ENCODE data around the gene SCP2. TPM values are rescaled to one million over a fixed set of nuclear protein-coding genes. Genes with fewer than 3 reads are reported as not detected.

SCP2 gene
- polyA plus RNA-seq, 2 of the 4 experiments (the other 2 are of a cell fraction), result 79.0 to 124 TPM

DNA sequence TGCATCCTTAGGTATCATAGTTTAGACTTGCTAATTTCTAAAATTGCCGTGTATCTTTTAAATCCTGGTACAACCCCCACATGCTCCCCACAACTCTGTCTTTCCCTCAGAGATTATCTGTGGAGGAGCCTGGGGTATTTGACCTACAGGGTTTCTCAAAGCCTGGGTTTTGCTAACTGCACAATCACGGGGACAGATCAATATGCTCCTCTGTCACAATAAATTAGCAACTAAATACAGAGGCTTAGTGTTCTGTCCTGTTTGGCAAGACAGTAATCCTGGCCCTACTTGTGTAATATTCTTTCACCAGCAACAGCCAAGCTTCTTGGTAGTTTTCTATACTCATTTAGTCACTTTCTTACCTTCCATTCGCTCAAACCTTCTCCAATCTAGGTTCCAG is 14.1 kb upstream of the SCP2 start:
- ATAC-seq (no peak), FAIRE-seq (no peak), DNase-seq (ENCODE audit: low read depth in 1 of 2, low spot score in 1 of 2) (no peak)
- TF ChIP-seq MYC (IDR thresholded peaks at IDR 0.05; ENCODE audit: borderline replicate concordance, low read length), result no peak
- TF ChIP-seq CBX8 (IDR thresholded peaks at IDR 0.05), result no peak
- no peak for TF ChIP-seq CBX2 (IDR thresholded peaks at IDR 0.05; ENCODE audit: borderline replicate concordance, low read depth)
- TF ChIP-seq HMGXB4 (CRISPR knock-in tag; IDR thresholded peaks at IDR 0.05; ENCODE audit: borderline replicate concordance), result no peak
- TF ChIP-seq, protein P1, sequence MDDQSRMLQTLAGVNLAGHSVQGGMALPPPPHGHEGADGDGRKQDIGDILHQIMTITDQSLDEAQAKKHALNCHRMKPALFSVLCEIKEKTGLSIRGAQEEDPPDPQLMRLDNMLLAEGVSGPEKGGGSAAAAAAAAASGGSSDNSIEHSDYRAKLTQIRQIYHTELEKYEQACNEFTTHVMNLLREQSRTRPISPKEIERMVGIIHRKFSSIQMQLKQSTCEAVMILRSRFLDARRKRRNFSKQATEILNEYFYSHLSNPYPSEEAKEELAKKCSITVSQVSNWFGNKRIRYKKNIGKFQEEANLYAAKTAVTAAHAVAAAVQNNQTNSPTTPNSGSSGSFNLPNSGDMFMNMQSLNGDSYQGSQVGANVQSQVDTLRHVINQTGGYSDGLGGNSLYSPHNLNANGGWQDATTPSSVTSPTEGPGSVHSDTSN (IDR thresholded peaks at IDR 0.05), result no peak
- TF ChIP-seq GATA3 (IDR thresholded peaks at IDR 0.05; ENCODE audit: borderline replicate concordance), result no peak
- TF ChIP-seq HOXB5 (CRISPR knock-in tag; IDR thresholded peaks at IDR 0.05), result no peak
- TF ChIP-seq RFX5 (IDR thresholded peaks at IDR 0.05), result no peak
- Histone ChIP-seq H3K4me2 (no peak overlapping the region), H3K27ac (no peak overlapping the region), H3K4me3 (no peak overlapping the region), H3K9me3 (no peaks in the 10 kb centered on the region), H3K4me1 (no peaks in the 10 kb centered on the region)
- ChIA-PET POLR2A (no interaction called here), CTCF (interaction anchor here (0.8 kb wide), 1 partner anchor 9 kb away, joined by 4 read pairs; the partner anchor contains the start of gene ECHDC2)
- 88% methylated on average over 3 of the region's 3 CpGs for WGBS (ENCODE audit: missing lambda C conversion rate)

GRCh38 chr1:52913537-52913936 is 13.5 kb upstream of the SCP2 start:
- H3K4me1 ChIP-seq, result no peaks in the 10 kb centered on the region
- no peak overlapping the region for H3K4me3 ChIP-seq
- H3K4me2 ChIP-seq, result no peak overlapping the region
- no peaks in the 10 kb centered on the region for H3K9me3 ChIP-seq
- POLR2A ChIA-PET, result no interaction called here
- 60% methylated on average over 8 of the region's 8 CpGs for WGBS (ENCODE audit: missing lambda C conversion rate)
- no peak for FAIRE-seq
- CTCF ChIA-PET, result no interaction called here
- H3K27ac ChIP-seq, result no peak overlapping the region
- ATAC-seq, result peak; percentile 53 to 66; a peak in 4 of 6 replicates
- no peak for DNase-seq (ENCODE audit: low read depth in 1 of 2, low spot score in 1 of 2)
- TF ChIP-seq MAZ (IDR thresholded peaks at IDR 0.05; ENCODE audit: borderline replicate concordance, low read depth, low read length) (no peak), TFCP2L1 (CRISPR knock-in tag; IDR thresholded peaks at IDR 0.05) (no peak), RAD21 (conservative IDR thresholded peaks at IDR 0.05 in 1 of 2, IDR thresholded peaks at IDR 0.05 in 1 of 2) (0 out of 5 replicates have a peak, but pooled peaks of 1 of the 2 experiments have one; percentile 6), RNF2 (IDR thresholded peaks at IDR 0.05; ENCODE audit: borderline replicate concordance, low read depth) (no peak), ELK1 (IDR thresholded peaks at IDR 0.05; ENCODE audit: low read depth, low read length) (no peak), POLR2AphosphoS2 (conservative IDR thresholded peaks at IDR 0.05; ENCODE audit: low read length) (no peak), PHF8 (IDR thresholded peaks at IDR 0.05; ENCODE audit: borderline replicate concordance, low read depth) (no peak)

DNA sequence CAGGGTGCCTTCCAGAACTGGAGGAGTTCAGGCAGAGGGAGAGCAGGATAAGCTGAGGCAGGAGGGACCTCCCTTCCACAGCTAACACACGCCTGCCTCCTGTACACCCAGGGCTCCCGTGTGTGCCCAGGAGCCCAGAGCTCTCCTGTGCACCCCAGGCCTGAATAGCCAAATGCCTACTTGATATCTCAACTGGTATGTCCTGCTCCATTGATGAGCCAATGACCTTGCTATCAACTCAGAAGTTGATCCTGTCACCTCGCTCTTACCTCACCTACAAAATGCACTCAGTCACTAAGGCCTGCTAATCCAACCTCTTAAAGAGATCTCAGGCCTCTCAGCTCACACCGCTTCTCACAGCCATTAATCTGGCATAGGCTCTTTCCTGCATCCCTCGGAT is 12.6 kb upstream of the SCP2 start:
- ChIA-PET CTCF (interaction anchor here (1.3 kb wide), 1 partner anchor 9 kb away, joined by 3 read pairs; no protein-coding TSS in a partner anchor), POLR2A (no interaction called here)
- no peak for FAIRE-seq
- ATAC-seq, result no peak
- WGBS (ENCODE audit: missing lambda C conversion rate), result 90% methylated on average over 5 of the region's 5 CpGs
- TF ChIP-seq KDM5A (IDR thresholded peaks at IDR 0.05) (no peak), CBX8 (IDR thresholded peaks at IDR 0.05) (no peak), NR3C1 (IDR thresholded peaks at IDR 0.05) (no peak), HES2 (IDR thresholded peaks at IDR 0.05) (no peak), HOXB13 (CRISPR knock-in tag; IDR thresholded peaks at IDR 0.05; ENCODE audit: low read depth) (no peak), ZFP36 (IDR thresholded peaks at IDR 0.05; ENCODE audit: borderline replicate concordance, partially characterized antibody) (no peak), RARB (CRISPR knock-in tag; IDR thresholded peaks at IDR 0.05) (no peak), HOXB5 (CRISPR knock-in tag; IDR thresholded peaks at IDR 0.05) (no peak), MYC (IDR thresholded peaks at IDR 0.05; ENCODE audit: borderline replicate concordance, low read length) (no peak)
- TF ChIP-seq, protein P2, sequence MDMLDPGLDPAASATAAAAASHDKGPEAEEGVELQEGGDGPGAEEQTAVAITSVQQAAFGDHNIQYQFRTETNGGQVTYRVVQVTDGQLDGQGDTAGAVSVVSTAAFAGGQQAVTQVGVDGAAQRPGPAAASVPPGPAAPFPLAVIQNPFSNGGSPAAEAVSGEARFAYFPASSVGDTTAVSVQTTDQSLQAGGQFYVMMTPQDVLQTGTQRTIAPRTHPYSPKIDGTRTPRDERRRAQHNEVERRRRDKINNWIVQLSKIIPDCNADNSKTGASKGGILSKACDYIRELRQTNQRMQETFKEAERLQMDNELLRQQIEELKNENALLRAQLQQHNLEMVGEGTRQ (IDR thresholded peaks at IDR 0.05), result no peak
- TF ChIP-seq, protein P3, sequence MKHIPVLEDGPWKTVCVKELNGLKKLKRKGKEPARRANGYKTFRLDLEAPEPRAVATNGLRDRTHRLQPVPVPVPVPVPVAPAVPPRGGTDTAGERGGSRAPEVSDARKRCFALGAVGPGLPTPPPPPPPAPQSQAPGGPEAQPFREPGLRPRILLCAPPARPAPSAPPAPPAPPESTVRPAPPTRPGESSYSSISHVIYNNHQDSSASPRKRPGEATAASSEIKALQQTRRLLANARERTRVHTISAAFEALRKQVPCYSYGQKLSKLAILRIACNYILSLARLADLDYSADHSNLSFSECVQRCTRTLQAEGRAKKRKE (CRISPR knock-in tag; IDR thresholded peaks at IDR 0.05; ENCODE audit: low read depth), result no peak
- Histone ChIP-seq H3K4me3 (no peak overlapping the region), H3K4me1 (no peaks in the 10 kb centered on the region), H3K27ac (no peak overlapping the region), H3K4me2 (no peak overlapping the region), H3K9me3 (no peaks in the 10 kb centered on the region)
- DNase-seq (ENCODE audit: low read depth in 1 of 2, low spot score in 1 of 2), result no peak
